GM19438 (cell line): ENCODE measurements around the gene DISC1.

ENCODE experiments used
- ATAC-seq: cut with Tn5 transposase; IDR thresholded peaks from one replicate; pipeline ENCODE4 v1.9.1; 2021; ENCODE audit warnings: low read depth; ENCODE audit not compliant: unreplicated experiment

The DISC1 gene

GRCh38 chr1:231842441-231842840, 215.9 kb downstream of the DISC1 start:
- no peak for ATAC-seq

GRCh38 chr1:231844986-231845502, 218.5 kb downstream of the DISC1 start:
- no peak for ATAC-seq

GRCh38 chr1:231847612-231848397, 221.2 kb downstream of the DISC1 start:
- ATAC-seq: no peak

GRCh38 chr1:231849981-231850380, 223.4 kb downstream of the DISC1 start:
- no peak for ATAC-seq

- ATAC-seq: no peak
Observed at GRCh38 chr1:231850786-231851185, 224.2 kb downstream of the DISC1 start.

GRCh38 chr1:231853588-231854207, 227.1 kb downstream of the DISC1 start:
- ATAC-seq: no peak

- ATAC-seq: no peak
Observed at GRCh38 chr1:231855361-231855760, 228.8 kb downstream of the DISC1 start.

- ATAC-seq: no peak
Observed at GRCh38 chr1:231855926-231856325, 229.3 kb downstream of the DISC1 start.

- ATAC-seq: no peak
Observed at GRCh38 chr1:231856426-231856825, 229.8 kb downstream of the DISC1 start.

GRCh38 chr1:231856894-231857293, 230.3 kb downstream of the DISC1 start:
- ATAC-seq: no peak

GRCh38 chr1:231857609-231858135, 231.1 kb downstream of the DISC1 start:
- ATAC-seq: no peak

- no peak for ATAC-seq
Observed at GRCh38 chr1:231860221-231861088, 233.9 kb downstream of the DISC1 start.

GRCh38 chr1:231861541-231862481, 235.2 kb downstream of the DISC1 start:
- no peak for ATAC-seq

- ATAC-seq: no peak
Observed at GRCh38 chr1:231862611-231863010, 236.0 kb downstream of the DISC1 start.

GRCh38 chr1:231865331-231865730, 238.7 kb downstream of the DISC1 start:
- ATAC-seq: no peak

- no peak for ATAC-seq
Observed at GRCh38 chr1:231866392-231867331, 240.1 kb downstream of the DISC1 start.

- no peak for ATAC-seq
Observed at GRCh38 chr1:231867607-231868006, 241.0 kb downstream of the DISC1 start.

GRCh38 chr1:231869364-231869763, 242.8 kb downstream of the DISC1 start:
- ATAC-seq: no peak

- ATAC-seq: no peak
Observed at GRCh38 chr1:231871471-231871870, 244.9 kb downstream of the DISC1 start.
